DMS114 treated with DMSO at 0.1 percent for 48 hours (cell line): ENCODE results near the gene PRELP.
"Not testable (repeated sequence)": the region's sequence is repeated elsewhere in the genome, so short reads cannot be mapped to it uniquely, and the experiment has no call there.

Source experiments
- DNase-seq: peaks from one replicate; lab custom pipeline; 2025; ENCODE audit not compliant: unreplicated experiment; lab: John Stamatoyannopoulos, UW

PRELP gene

DNA sequence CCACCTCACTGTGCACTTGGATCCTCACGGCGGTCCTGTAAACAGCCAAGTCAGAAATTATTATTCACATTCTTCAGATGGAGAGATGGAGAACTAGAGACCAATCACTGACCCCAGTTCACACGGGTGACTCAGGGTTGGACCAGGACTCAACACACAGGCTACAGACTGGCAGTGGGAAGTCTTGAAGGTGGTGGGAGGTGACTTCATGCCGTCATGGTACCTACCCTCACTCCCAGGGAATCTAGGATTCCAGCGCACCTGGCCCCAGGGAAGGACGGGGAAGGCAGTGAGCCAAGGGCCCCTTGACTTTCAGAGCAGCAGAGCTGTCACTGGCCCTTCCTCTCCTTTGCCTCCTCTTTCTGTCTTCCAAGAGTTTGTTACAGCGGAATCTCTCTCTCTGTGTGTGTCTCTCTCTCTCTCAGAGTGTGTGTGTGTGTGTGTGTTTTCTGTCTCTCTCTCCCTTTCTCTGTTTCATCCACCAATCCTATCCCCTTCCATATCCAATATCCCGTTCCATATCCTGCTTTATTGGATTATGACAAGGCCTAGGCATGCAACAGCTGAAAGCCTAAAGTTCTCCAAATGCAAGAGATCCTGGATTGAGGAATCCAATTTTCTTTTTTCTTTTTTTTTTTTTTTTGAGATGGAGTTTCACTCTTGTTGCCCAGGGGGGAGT lies 30.1 kb downstream of the PRELP start:
- no peak for DNase-seq

DNA sequence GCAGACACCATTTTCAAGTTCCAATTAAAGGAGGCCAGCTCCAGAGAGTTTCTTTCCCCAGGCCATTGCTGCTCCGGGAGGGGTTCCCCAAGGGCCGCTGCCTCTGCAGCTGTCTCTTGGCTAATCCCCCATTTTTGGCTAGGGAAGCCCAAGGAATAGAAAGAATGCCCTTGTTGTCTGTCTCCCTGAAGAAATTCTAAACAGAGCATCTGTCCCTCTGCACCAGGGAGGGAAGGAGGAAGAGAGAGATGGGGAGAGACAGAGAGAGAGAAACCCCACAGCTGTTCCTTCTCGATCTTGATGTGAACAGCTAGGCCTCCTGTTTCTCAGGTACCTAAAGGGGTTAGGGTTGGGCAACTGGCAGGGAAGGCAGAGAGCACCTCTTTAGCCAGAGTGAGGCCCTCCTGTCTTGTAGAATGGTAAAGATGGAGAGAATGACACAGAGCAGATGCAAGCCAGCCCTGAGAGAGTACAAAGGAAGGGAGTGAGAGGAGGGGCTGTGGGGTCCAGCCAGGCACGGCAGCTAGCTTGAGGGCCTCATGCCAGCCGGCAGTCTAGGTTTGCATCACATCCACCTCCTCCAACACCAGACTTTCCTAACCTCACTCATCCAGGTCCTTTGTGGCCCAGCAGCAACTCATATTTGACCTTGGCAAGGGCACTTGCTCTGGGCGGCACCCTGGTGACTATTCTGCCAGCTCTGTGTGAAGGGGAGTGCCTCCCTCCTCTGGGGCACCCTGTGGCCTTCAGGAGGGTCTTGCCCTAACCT lies 31.4 kb downstream of the PRELP start:
- no peak for DNase-seq

DNA sequence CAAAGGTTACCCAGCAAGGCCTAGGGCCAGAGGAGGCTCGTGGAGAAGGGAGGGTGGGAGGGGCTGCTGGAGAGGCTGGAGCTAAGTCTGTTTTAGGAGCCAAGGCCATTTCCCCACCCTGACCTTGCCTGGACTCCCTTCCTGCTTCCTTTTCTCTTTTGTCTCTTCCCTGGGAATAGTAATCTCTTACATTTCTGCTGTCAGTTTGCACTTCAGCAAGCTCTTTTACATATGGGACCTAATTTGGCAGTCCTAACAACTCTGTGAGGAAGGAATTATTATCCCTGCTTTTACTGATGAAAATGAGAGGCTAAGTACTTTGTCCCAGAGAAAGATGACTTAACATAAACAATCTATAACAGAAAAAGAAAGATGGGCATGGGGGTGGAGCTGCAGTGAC lies 32.2 kb downstream of the PRELP start:
- DNase-seq = no peak

DNA sequence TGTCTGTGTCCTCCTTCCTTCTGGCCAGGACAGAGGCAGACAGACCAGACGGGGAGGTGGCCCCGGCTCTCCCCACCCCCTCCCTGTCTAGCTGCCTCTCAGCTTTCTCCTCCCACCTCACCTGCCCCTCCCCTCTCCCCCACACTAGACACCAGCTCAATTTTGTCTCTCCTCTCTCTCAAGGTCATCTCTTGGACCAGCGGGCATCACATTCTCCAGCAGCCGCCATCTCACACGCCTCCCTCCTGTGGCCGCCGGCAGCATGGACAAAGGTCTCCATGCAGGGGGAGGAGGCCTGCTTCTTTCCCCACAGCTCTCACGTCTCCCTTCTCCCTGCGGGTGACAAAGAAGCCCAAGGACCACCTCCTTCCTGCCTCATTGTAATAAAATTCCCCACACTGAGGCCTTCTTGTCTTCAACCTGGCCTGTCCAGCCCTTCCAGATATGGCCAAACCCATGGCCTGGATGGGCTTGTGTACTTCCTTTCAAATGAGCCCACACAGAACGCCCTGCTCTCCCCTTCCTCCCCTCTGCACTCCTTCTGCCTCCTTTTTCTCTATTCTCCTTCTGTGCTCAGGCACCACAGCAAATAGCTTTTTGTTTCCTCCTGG lies 33.0 kb downstream of the PRELP start:
- no peak for DNase-seq

DNA sequence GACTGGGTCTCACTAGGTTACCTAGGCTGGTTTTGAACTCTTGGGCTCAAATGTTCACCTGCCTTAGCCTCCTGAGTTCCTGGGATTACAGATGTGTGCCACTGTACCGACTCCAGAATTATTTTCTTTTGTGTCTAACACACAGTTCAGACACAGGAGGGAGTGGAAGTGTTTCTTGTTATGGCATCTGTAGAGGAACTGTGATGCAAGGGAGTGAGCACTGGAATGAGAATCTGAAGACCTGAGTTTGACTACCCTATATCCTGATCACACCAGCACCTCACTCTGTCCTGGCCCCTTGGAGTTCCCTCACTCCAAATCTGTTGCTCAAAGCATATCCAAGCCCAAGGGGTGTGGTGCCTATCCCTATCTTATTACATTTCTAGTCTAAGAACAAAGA lies 33.5 kb downstream of the PRELP start:
- DNase-seq = no peak

DNA sequence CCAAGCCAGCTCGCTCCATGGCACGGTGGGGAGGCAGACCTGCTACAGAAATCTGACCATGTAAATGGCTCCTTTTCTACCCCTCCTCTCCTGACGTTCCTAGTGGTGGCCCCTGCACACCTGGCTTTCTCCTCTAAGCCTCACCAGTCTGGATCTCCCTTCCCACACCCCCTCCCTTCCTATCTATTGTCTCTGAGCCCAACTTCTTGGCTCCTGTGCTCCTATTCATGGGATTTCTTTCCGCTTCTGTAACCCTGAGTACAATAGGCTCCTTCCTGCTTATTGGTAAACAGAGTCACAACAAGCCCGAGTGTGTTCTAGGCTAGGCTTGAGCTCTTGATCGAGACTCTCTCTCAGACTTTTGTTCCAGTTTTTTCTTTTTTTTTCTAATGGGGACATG lies 35.9 kb downstream of the PRELP start:
- no peak for DNase-seq

DNA sequence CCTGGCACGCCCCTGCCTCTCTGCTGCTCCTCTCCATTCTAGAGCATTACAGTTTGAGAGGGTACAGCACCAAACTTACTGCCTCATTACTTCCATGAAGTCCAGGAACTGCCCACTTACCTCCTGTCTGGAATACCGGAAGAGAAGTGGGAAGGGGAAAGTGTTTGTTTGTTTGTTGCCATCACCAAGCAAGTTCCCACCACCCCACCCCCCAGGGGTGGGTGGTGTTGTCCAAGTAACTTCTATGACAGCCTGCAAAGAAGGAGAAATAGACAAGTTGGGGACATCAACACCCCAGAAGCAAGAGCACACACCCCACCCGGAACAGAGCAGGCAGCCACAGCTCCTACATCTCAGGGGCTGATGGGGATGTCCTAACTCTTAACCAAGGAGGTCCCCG lies 36.3 kb downstream of the PRELP start:
- no peak for DNase-seq

DNA sequence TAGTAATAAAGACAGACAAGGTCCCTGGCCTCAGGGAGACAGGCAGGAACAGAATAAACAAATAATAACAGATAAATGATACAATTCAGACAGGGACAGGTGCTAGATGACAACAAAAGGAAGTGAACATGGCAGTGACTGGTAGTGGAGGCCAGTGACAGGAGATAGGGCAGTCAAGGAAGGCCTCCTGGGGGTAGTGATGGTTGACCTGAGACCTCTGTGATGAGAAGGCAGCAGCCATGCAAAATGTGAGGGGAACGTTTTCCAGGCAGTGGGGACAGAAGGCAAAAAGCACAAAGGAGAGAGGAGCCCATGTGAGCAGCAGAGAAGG lies 36.9 kb downstream of the PRELP start:
- DNase-seq = no peak

DNA sequence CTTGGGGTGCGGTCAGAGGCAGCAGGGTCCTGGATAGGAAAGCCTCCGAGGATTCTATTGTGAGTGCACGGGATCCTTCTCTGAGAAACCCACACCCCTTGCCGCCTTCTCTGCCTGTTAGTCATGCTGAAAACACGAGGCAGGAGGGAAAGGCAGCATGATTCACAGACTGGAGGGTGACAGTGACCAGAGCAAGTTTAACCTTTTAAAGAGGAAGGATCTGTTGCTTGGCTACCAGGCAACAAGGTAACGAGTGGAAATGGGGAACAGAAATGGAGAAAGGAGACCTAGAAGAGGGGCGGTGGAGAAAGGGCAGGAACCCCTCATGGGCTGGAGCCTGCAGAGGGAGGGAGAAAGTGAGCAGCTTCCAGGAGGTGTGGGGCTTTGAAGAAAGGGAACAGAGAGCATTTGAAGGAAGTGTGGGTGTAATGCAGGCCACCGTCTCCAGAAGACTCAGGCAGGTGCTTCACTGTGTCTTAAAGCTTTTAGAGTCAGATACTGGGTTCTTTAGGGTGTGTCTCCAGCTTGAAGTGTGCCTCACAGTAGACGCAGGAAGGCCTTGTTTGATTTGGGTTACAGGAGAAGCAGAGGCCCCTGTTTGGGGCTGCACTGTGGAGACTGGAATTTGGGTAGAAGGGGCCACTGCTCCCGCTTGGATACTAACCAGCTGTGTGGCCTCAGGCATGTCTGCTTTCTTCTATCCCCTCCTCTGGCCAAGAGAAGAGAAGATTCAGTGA lies 37.4 kb downstream of the PRELP start:
- DNase-seq = no peak

DNA sequence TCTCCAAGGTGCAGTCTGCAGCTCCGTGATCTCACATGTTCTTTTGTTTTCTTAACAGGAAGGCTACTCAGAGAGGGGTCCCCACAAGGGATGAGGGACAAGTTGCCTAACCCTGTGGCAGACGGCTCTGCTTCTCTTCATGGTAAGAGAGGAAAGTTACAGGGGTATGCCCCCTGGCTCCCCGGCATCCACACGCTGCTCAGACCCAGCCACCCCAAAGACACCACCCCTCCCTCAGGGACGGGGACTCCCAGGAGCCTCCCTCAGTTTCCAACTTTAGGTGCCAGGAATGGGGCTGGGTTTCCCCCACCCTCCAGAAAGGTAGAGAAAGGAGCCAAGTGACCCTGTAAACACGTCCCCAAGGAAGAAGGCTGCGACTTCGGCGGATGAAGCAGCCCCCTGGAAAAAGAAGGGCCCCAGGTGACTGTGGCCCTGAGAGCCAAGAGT lies 38.0 kb downstream of the PRELP start:
- no peak for DNase-seq

DNA sequence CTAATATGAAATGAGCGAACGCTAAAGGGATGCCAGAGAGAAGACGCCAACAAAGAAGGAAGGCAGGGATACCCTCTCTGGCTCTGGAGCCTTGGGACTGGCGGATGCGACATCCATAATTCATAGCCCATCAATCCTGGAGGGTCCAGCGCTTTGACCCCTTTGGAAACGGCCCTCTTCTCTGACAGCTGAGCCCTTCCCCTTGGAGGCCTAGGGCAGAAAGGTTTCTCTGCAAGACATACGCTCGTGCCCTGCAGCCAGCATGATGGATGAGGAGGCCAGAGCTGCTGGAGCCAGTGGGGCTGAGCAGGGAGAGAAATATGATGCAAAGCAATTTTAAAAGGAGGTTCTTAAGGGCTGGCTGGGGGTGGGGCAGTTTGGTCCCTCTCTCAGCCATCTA lies 40.6 kb downstream of the PRELP start:
- DNase-seq = no peak

DNA sequence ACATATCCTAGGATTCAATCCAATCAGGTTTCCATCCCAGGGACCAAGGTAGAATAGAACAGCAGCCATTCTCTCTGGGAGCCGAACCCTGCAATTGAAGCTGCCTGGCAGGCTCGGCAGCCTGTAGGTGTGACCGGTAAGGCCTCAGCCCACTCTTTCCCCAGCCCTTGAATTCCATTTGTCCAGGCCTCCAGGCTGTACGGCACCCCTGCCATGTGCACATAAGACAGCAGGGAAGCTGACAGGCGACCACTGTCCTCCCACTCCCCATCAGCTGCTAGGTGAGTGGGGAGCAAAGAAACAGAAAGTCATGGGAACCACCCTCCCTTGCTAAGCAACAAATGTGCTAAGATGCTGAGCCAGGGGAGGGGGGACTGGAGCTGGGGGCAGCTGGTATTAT lies 41.3 kb downstream of the PRELP start:
- DNase-seq = no peak

DNA sequence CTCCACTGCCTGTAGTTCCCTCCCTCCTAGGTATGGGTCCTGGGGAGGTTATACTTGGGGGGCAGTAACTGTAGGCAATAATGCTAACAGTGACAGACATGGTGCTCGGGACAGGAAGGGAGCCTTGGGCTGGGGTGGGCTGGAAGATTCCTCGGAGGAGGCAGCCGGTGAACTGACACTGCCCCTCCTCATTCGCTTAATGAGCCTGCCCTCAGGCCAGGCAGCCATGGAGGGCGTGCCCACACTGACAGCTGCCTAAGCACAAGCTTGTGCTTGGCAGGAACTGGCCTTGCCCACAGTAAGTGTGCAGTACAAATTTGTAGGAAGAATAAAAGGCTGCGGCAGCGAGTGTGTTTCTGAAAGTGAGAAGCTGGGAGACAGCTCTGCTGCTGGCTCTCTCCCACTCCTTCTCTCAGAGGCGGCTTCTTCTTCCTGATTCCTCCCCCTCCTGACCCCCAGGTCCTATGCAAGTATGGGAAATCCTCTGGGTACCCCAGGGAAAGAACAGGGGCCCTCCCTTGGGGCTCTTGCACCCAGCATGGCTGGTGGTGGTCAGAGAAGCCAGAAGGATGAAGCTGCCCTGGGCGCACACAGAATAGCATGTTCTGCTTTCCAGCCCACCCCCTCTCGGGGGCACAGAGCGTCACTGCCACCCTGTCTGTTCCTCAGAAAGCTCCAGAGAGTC lies 42.0 kb downstream of the PRELP start:
- DNase-seq = no peak

DNA sequence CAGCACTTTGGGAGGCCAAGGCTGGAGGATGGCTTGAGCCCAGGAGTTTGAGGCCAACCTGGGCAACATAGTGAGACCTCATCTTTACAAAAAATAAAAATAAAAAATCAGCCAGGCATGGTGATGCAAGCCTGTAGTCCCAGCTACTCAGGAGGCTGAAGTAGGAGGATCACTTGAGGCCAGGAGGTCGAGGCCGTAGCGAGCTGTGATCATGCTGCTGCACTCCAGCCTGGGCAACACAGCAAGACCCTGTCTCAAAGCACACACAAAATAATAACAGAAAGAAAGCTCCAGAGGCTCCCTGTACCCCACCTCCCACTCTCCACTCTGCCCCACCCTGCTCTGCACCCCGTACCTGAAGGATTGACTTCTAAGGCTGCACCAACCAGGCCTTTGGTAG lies 42.5 kb downstream of the PRELP start:
- not testable (repeated sequence) for DNase-seq

DNA sequence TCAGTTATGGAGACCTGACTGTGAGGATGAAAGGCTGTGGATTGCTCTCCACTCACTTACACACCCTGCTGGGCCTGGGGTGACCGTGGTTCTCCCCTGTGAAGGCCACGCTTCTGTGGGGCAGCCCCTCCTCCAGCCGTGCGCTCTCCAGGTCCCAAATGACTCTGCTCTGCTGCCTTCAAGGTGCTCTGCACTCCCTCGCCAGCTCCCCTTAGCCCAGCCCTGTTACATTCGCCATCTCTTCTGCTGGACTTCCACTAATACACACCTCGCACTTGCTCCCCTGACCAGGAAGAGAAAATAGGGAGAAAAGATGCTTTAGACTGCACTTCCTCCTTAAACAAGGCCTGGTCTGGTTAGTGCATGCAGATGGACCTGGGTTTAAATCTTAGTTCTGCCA lies 42.9 kb downstream of the PRELP start:
- DNase-seq = no peak

DNA sequence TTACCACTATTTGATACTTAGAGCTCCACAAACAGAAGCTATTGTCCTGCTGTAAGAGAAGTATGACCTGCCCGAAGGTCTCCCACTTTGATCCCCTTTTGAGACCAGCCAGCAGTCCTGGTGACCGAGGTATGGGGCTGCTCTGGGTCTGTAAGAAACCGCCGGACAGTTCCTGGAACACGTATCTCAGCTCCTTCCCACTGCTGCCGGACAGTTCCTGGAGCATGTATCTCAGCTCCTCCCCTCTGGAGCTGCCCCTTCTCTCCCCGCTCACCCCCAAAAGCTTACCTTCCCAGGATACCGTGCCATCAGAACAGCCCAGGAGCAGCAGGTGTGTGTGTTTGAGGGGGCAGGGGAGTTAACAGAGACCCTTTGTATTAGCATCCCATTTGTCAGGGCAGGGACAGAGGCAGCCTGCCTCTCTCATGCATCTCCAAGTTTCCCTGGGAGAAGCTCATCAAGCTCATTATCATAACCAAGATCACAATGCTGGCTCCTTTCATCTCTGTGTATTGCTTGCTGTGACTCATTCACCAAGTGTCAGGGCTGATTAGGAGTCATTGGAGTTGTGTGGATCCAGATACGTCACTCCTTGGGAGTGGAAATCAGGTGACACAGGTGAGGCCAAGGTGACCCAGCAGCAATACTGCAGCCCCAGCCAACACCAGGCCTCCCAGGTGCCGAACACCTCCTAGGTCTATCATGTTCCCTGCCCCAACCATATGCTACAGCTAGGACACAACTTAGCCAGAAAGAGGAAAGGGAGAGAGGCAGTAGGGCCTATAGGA lies 43.6 kb downstream of the PRELP start:
- DNase-seq = no peak

DNA sequence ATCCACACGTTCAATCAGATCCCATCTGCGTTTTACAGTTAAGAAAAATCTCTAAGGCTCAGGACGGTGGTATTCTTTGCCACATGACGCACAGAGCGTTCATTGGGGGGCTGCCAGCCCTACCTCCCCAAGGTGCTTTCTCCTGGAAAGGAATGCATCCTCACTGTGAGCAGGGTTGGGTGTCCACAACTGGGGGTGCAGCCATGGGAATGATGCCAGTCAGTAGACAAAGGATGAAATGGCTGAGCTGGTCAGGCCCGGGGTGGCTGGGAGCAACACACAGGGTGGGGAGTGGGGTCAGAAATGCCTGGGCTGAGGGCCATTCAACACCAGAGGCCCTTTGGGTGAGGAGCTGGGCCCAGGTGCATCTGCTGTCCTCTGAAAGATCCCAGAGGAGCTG lies 44.3 kb downstream of the PRELP start:
- DNase-seq = no peak

DNA sequence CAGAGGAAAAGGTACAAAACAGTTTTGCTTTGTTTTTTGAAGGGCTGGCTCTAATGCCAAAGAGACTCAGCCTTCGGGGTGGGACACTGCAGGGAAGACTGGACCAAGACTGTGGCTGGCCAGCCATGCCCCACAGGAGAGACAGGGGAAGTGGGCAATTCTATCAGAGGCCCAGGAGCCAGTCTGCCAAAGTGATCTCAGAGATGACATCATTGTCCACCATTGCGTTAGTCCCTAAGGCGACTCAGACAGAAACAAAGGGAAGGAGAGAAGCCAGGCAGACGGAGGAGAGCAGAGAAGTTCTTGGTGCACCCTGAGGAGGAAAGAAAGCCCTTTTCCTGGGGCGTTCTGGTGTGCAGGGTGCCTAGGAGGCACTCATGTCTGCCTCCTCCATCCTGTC lies 44.7 kb downstream of the PRELP start:
- DNase-seq = no peak

DNA sequence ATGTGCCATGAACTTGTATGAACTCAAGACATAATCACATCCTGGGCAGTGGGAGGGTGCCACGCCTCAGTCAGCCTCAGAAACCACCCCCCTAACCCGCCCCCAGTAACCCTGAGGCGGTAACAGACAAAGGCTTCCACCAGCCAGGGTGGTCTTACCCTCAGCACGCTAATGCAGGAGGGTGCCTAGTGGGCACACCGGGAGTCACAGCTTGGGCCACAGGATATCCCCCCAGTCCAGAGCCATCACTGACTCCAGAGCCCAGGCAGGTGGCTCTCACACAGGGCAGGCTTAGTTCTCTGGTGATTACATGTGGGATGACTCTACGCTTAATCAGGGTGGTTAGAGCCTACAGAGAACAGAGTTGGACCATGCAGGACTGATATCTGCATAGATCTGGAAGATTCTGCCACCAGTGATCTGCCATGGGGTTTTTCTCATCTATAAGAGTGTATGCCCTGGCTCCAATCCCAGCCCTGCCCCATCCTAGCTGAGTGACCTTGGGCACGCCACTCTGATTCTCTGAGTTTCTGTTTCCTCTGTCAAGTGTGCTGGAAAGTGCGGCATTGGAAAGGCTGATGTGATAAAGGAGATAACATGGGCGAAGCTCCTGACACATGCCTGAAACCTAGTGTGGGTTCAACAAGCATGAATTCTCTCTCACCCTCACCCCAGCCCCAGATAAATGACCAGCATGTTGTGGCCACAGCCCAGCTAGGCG lies 45.6 kb downstream of the PRELP start:
- DNase-seq = no peak

DNA sequence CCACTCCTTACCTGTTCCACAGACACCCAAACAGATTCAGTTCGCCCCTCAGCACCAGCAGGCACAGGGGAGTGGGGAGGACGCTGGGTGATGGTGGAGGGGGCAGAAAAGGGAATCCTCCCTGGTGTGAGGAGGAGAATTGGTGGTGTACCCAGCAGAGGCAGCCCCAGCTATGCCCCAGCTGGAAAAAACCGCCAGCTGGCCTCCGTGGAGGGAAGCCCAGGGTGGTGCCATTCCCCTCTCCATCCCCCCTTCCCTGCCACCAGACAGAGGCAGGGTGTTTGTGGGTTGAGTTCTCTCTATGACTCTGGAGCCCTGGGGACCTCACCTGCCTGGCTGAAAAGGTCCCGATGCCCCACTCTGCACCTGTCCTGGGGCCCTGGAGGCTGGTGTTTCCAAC lies 46.2 kb downstream of the PRELP start:
- no peak for DNase-seq
